SK-N-MC (cell line): Measurements from ENCODE around the gene RAB19.

Experiments used
- DNase-seq: peaks from one replicate; pipeline ENCODE4 v3.0.0-alpha.2; 2011; ENCODE audit warnings: low read depth, low spot score
- H3K27ac ChIP-seq: fragments of 200-600 bp; sonication (generic); 2 replicates; pipeline ENCODE4 v1.5.1; 2016; ENCODE audit warnings: mixed run types
- H3K36me3 ChIP-seq: fragments of 200-600 bp; sonication (generic); 2 replicates; pipeline ENCODE4 v1.6.1; 2017; ENCODE audit warnings: antibody characterized with exemption, low read length, mixed read lengths; ENCODE audit not compliant: insufficient read depth
- H3K4me3 ChIP-seq: fragments of 200-600 bp; sonication (generic); 2 replicates; pipeline ENCODE4 v1.5.1; 2016
- H3K9ac ChIP-seq: fragments of 200-600 bp; sonication (generic); 2 replicates; pipeline ENCODE4 v1.8.0; 2017; ENCODE audit warnings: mixed run types, mixed read lengths; ENCODE audit not compliant: insufficient read length
- H3K9me3 ChIP-seq: fragments of 200-600 bp; sonication (generic); 2 replicates; pipeline ENCODE4 v1.6.1; 2017; ENCODE audit warnings: low read depth, mild to moderate bottlenecking, antibody characterized with exemption, low read length, moderate library complexity, mixed read lengths
- EZH2 ChIP-seq: fragments of 200-600 bp; sonication (generic); IDR thresholded peaks from one replicate; pipeline ENCODE4 v1.6.1; 2017; ENCODE audit warnings: antibody characterized with exemption
- FOXP2 ChIP-seq: optimal IDR thresholded peaks from 2 replicates; pipeline ENCODE3; 2011; ENCODE audit warnings: mild to moderate bottlenecking, moderate library complexity; ENCODE audit not compliant: insufficient read depth; ENCODE audit errors: extremely low read length, control extremely low read depth
- POLR2AphosphoS5 ChIP-seq: IDR thresholded peaks from 2 replicates; pipeline ENCODE4 v1.6.1; 2012; ENCODE audit warnings: mild to moderate bottlenecking, low read depth, low read length, borderline replicate concordance

Gene RAB19

GRCh38 chr7:140403878-140404564 lies at the start of gene RAB19:
Gene RAB19, plus strand, starts transcription at chr7:140404058. Its CDS starts 3,589 bp downstream, at chr7:140407647.
- H3K27ac ChIP-seq, result no peak within 1 kb of the TSS

GRCh38 chr7:140358024-140358411 lies 45.8 kb upstream of the RAB19 start:
- Histone ChIP-seq H3K9me3 (no peaks in the 10 kb centered on the region), H3K4me3 (no peak overlapping the region), H3K27ac (no peak overlapping the region), H3K9ac (no peak overlapping the region), H3K36me3 (no peaks in the 10 kb centered on the region; the same call in 1 of the 2 replicates)
- TF ChIP-seq EZH2 (no peak), POLR2AphosphoS5 (no peak), FOXP2 (no peak)
- DNase-seq, result no peak

More at GRCh38 chr7:140403878-140404564, at the start of gene RAB19:
- Histone ChIP-seq H3K4me3 (no peak within 1 kb of the TSS), H3K36me3 (no peaks in the 10 kb centered on the region), H3K9me3 (no peaks in the 10 kb centered on the region), H3K9ac (no peak within 1 kb of the TSS)
- DNase-seq, result no peak
- TF ChIP-seq FOXP2 (no peak), POLR2AphosphoS5 (no peak), EZH2 (no peak)

DNA sequence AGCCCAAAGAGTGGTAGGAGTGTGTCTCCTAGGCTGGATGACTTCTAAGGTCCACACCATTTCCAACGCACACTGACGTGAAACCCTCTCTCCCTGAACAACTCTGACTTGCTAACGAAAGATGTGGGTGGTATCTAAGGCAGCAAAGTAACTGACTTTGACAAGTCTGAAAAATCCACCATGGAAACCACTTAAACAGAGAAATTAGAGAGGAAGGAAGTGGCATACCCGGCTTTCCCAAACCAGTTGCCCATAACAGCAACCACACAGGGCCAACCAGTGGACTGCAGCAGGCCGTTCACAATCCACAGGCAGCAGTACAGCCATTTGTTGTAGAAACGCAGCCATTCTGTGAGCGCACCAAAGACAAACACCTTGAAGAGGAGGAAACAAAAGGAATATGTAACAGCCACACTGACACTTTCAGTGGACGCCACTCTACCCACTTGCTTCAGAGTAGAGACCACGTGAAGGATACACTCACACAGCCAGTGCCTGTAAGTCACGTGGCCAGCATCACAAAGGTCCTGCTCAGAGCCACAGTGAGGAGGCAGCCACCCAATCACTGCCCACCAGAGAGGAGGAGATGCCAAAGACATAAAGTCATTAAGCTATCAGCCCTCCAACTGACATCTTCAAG lies 45.3 kb upstream of the RAB19 start:
- no peak for DNase-seq
- Histone ChIP-seq H3K9me3 (no peaks in the 10 kb centered on the region), H3K9ac (no peak overlapping the region), H3K27ac (no peak overlapping the region), H3K4me3 (no peak overlapping the region), H3K36me3 (no peaks in the 10 kb centered on the region; the same call in 1 of the 2 replicates)
- no peak for TF ChIP-seq EZH2
- TF ChIP-seq FOXP2, result no peak

DNA sequence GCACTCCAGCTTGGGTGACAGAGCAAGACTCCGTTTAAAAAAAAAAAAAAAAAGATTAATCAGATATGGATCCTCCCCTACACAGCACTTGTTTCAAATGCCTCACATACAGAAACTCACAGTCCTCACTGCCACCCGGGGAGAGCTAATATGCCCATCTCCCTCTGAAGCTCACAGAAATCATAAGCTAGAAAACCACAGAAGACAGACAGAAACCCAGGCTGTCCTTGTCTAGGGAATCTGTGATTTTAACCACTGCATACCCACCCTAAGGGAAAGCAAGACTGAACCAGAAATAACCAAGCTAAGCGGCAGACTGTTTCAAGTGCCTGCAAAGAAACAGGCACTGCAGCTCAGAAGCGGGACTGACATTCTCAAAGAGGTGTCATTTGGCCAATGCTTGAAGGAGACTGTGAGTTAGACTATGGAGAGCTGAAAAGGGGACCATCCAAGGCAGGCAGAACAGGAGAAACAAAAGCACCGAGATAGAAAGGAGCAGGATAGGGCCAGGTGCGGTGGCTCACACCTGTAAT lies 43.1 kb upstream of the RAB19 start:
- no peak overlapping the region for H3K9ac ChIP-seq
- H3K36me3 ChIP-seq, result no peaks in the 10 kb centered on the region
- no peaks in the 10 kb centered on the region for H3K9me3 ChIP-seq
- no peak for DNase-seq
- TF ChIP-seq EZH2, result no peak
- TF ChIP-seq FOXP2, result no peak
- TF ChIP-seq POLR2AphosphoS5, result no peak
- no peak overlapping the region for H3K27ac ChIP-seq
- H3K4me3 ChIP-seq, result no peak overlapping the region

DNA sequence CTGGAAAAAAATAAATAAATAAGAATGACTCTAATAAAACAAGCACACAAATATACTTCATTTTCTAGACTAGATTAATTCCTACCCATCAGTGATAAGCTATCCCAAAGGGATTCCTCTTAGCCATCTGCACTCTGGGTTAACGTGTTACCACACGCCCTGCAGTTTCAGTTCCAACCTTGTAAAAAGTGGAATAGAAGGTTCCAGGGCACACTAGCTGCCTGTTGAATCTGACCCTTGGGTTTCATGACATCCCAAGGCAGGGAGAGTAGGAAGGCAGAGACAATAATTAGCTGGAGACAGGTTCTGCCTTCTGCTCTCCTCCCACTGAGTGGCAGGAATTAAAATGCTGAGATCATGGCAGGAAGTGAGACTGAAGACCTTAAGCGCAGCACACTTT lies 39.0 kb upstream of the RAB19 start:
- Histone ChIP-seq H3K36me3 (no peaks in the 10 kb centered on the region), H3K27ac (no peak overlapping the region), H3K9me3 (no peaks in the 10 kb centered on the region), H3K4me3 (no peak overlapping the region), H3K9ac (no peak overlapping the region)
- no peak for TF ChIP-seq POLR2AphosphoS5
- TF ChIP-seq FOXP2, result no peak
- no peak for TF ChIP-seq EZH2
- DNase-seq, result no peak

DNA sequence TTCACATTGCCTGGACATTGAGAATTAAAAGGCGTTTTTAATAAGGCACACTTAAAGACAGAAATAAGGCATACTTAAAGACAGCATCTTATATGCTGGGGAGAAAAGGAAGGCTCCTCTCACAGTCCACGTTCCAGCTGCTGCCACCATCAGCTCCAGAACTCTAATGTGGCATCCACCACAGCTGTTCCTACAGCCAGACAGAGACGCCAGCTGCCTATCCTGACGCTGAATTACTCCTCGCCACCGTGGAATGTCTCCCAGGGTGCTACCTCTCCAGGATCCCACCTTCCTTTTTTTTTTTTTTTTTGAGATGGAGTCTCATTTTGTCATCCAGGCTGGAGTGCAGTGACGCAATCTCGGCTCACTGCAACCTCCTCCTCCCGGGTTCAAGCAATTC lies 36.3 kb upstream of the RAB19 start:
- DNase-seq, result no peak
- H3K9ac ChIP-seq, result no peak overlapping the region
- no peaks in the 10 kb centered on the region for H3K9me3 ChIP-seq
- TF ChIP-seq FOXP2 (no peak), POLR2AphosphoS5 (no peak), EZH2 (no peak)
- no peak overlapping the region for H3K27ac ChIP-seq
- H3K36me3 ChIP-seq, result no peaks in the 10 kb centered on the region
- H3K4me3 ChIP-seq, result no peak overlapping the region

GRCh38 chr7:140369294-140369693 lies 34.6 kb upstream of the RAB19 start:
- Histone ChIP-seq H3K36me3 (no peaks in the 10 kb centered on the region), H3K9me3 (no peaks in the 10 kb centered on the region)

DNA sequence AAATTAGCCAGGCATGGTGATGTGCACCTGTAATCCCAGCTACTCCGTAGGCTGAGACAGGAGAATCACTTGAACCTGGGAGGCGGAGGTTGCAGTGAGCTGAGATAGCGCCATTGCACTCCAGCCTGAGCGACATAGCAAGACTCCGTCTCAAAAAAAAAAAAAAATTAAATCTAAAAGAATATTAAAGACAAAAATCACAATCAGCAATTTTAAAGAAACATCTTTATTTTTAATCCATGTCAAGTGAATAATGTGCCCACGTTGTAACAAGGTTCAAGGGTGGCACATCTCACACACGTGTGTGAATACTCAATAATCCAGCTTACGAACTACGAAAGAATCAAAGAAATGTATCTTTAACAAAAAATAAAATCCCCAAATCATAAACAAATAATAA lies 28.5 kb upstream of the RAB19 start:
- no peaks in the 10 kb centered on the region for H3K9me3 ChIP-seq
- DNase-seq, result no peak
- peaks cover 16% of the 10 kb centered on the region for H3K36me3 ChIP-seq
- H3K9ac ChIP-seq, result no peak overlapping the region
- H3K4me3 ChIP-seq, result no peak overlapping the region
- TF ChIP-seq FOXP2 (no peak), EZH2 (no peak), POLR2AphosphoS5 (no peak)
- no peak overlapping the region for H3K27ac ChIP-seq

More at GRCh38 chr7:140369294-140369693, 34.6 kb upstream of the RAB19 start:
- Histone ChIP-seq H3K9ac (no peak overlapping the region), H3K27ac (no peak overlapping the region), H3K4me3 (no peak overlapping the region)
- TF ChIP-seq FOXP2 (no peak), POLR2AphosphoS5 (no peak), EZH2 (no peak)
- no peak for DNase-seq
